ENCODE results near the gene POLR3C. TPM values are rescaled to one million over a fixed set of nuclear protein-coding genes. Genes with fewer than 3 reads are reported as not detected.

POLR3C gene
- total and polyA plus RNA-seq, 2 of the 4 experiments (the other 2 are of a cell fraction) = 47.0 to 94.1 TPM

DNA sequence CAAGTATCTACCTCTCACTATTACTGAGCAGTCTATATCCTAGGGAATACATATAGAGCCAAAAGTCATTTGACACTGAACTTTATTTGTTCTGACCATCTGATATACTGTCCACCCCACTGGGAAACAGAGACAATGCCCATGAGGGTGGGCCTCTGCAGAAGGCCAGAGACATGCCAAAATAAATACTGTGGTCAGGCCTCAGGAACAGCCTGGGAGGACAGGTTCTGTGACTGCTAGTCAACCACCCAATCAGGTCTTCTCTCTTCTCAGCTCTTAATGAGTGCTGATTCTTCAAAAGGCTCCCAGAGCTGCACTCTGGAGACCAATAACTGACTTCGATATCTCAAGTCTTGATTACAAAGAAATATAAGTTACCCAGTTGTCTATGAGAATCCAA, 67.1 kb downstream of the POLR3C start:
- peak overlapping the region; percentile 87 for H3K14ac ChIP-seq (replicated peaks; ENCODE audit: low read depth, low read length)
- H2BK20ac ChIP-seq (ENCODE audit: low read depth, low read length) = peak overlapping the region; percentile 93
- peak overlapping the region; percentile 62 for H2AK9ac ChIP-seq (replicated peaks; ENCODE audit: low read depth, low read length, poor library complexity)
- H4K20me1 ChIP-seq (ENCODE audit: insufficient read depth, low read length) = no peaks in the 10 kb centered on the region
- WGBS, 2 experiments (ENCODE audit: extremely low coverage in 2 of 2, insufficient read length in 1 of 2) = no CpG with 5 or more reads among the region's 1 CpG
- peak overlapping the region; percentile 43; the same call in 1 of the 2 replicates for H4K91ac ChIP-seq (ENCODE audit: insufficient read depth, low read depth, low read length)
- H3K56ac ChIP-seq (ENCODE audit: extremely low read depth, insufficient read depth, low read length) = 0 out of 2 replicates have a peak overlapping the region, but pooled peaks have one; percentile 77
- H3K27ac ChIP-seq (ENCODE audit: insufficient read depth, low read length) = peak overlapping the region; percentile 4; the same call in 1 of the 2 replicates
- peak; percentile 17 for DNase-seq
- no peaks in the 10 kb centered on the region for H3K36me3 ChIP-seq (ENCODE audit: control insufficient read depth, insufficient read depth, low read length)
- ChIA-PET CTCF (interaction anchor here (0.6 to 2.5 kb wide), 24 partner anchors 8 to 145 kb away, joined by 3 to 24 read pairs (median 6); partner anchors contain the start of genes ANKRD34A, ITGA10, LIX1L and PEX11B), POLR2A (ENCODE audit: unreplicated experiment) (no interaction called here)
- ATAC-seq (ENCODE audit: low read depth) = no peak
- no peak overlapping the region for H3K18ac ChIP-seq (ENCODE audit: low read depth, low read length)
- peak overlapping the region; percentile 68; the same call in 1 of the 2 replicates for H3K23ac ChIP-seq (ENCODE audit: low read depth, low read length)
- H3K4me3 ChIP-seq (ENCODE audit: insufficient read depth, low read depth, low read length) = no peak overlapping the region
- H3K4me2 ChIP-seq (ENCODE audit: low read depth, low read length) = no peak overlapping the region
- H3K9me1 ChIP-seq (ENCODE audit: insufficient read depth, low read length) = peaks cover 15% of the 10 kb centered on the region
- H4K5ac ChIP-seq (ENCODE audit: low read depth, low read length) = no peak overlapping the region
- peaks cover 12% of the 10 kb centered on the region for H3K4me1 ChIP-seq (ENCODE audit: control insufficient read depth, insufficient read depth, low read length)
- H4K8ac ChIP-seq (ENCODE audit: low read depth in 2 of 2, low read length in 2 of 2) = peak overlapping the region; percentile 50 to 96
- H2AK5ac ChIP-seq (ENCODE audit: low read depth, low read length) = 0 out of 2 replicates have a peak overlapping the region, but pooled peaks have one; percentile 65
- H2BK5ac ChIP-seq (ENCODE audit: low read depth, low read length, poor library complexity, severe bottlenecking) = peak overlapping the region; percentile 88
- dilution Hi-C loops (cut with HindIII; ENCODE audit: low sequenced_read_pairs, unreplicated experiment) = no loop called here
- no peaks in the 10 kb centered on the region for H3K27me3 ChIP-seq (ENCODE audit: control insufficient read depth, insufficient read depth, low read length)
- in situ Hi-C loops (cut with MboI; ENCODE audit: low sequenced_read_pairs) = no loop called here
- intact Hi-C loops (cut with micrococcal nuclease) = loop anchor here (10.0 kb wide), 1 partner anchor 64 kb away; the partner anchor contains the start of gene LIX1L
- H2AFZ ChIP-seq (replicated peaks; ENCODE audit: low read length, poor library complexity) = peak overlapping the region; percentile 81
- peak overlapping the region; percentile 81; the same call in 2 of the 3 replicates for H2BK15ac ChIP-seq (ENCODE audit: low read depth, low read length)
- H3K9ac ChIP-seq (ENCODE audit: low read depth, low read length) = no peak overlapping the region
- TF ChIP-seq RFX5 (IDR thresholded peaks at IDR 0.05; ENCODE audit: low read depth, low read length) (no peak), ELK1 (IDR thresholded peaks at IDR 0.05; ENCODE audit: borderline replicate concordance, low read depth, low read length) (no peak), FOS (IDR thresholded peaks at IDR 0.05; ENCODE audit: low read depth, low read length) (no peak), RCOR1 (IDR thresholded peaks at IDR 0.05; ENCODE audit: insufficient replicate concordance, low read length) (no peak)
- no peaks in the 10 kb centered on the region for H3K9me3 ChIP-seq (ENCODE audit: control insufficient read depth, insufficient read depth, low read length)
- peak overlapping the region; percentile 81; the same call in 1 of the 2 replicates for H3K4ac ChIP-seq (ENCODE audit: low read depth, low read length)
- peaks cover 0 to 4% of the 10 kb centered on the region in 2 experiments; a peak in 1 of 4 replicates for H3K79me1 ChIP-seq (ENCODE audit: low read depth in 1 of 2, low read length in 2 of 2)
- BruUV-seq (replicated peaks) = no TSS peak
- peak overlapping the region; percentile 96 for H2BK120ac ChIP-seq (ENCODE audit: low read depth, low read length)
